ENCODE results near the gene SLC39A5. TPM values are rescaled to one million over a fixed set of nuclear protein-coding genes. Genes with fewer than 3 reads are reported as not detected.
"Not testable (repeated sequence)": the region's sequence is repeated elsewhere in the genome, so short reads cannot be mapped to it uniquely, and the experiment has no call there.

The SLC39A5 gene
- total RNA-seq, 3 donors from 2014 or later (not counting 1 experiment from before 2014, with no cell fraction given), result 0.70 to 1.4 (median 0.71) TPM

- H3K4me3 ChIP-seq (ENCODE audit: low read length), result no peak overlapping the region
- no peaks in the 10 kb centered on the region for H3K9me3 ChIP-seq (ENCODE audit: control insufficient read depth, insufficient read depth, low read length)
- DNase-seq, result no peak
- H3K36me3 ChIP-seq (ENCODE audit: control insufficient read depth, insufficient read depth, low read length), result peaks cover 8% of the 10 kb centered on the region
- no peaks in the 10 kb centered on the region for H3K27me3 ChIP-seq (ENCODE audit: control insufficient read depth, insufficient read depth, low read length)
- Mint-ChIP-seq H3K9me3 (no peaks in the 10 kb centered on the region), H3K4me1 (peaks cover 8 to 22% of the 10 kb centered on the region in 2 donors), H3K4me3 (peak overlapping the region; percentile 62), H3K36me3 (no peaks in the 10 kb centered on the region), H3K27ac (no peak overlapping the region), H3K27me3 (ENCODE audit: low read depth in 2 of 2) (no peaks in the 10 kb centered on the region)
- 100% methylated on average over 3 of the region's 3 CpGs for WGBS (ENCODE audit: insufficient coverage)
- intact Hi-C loops (cut with micrococcal nuclease), result no loop called here
- H3K4me1 ChIP-seq (ENCODE audit: control insufficient read depth, insufficient read depth, low read length), result peaks cover 24% of the 10 kb centered on the region
- H3K27ac ChIP-seq (ENCODE audit: low read length), result no peak overlapping the region
- TF ChIP-seq CTCF (IDR thresholded peaks at IDR 0.05), result no peak
- ATAC-seq, result no peak
Observed at GRCh38 chr12:56260921-56261320, 31.1 kb downstream of the SLC39A5 start.

- H3K4me3 Mint-ChIP-seq, result no peak overlapping the region
- 94% methylated on average over 4 of the region's 5 CpGs for WGBS (ENCODE audit: insufficient coverage)
Observed at GRCh38 chr12:56261503-56262232, 31.8 kb downstream of the SLC39A5 start.

GRCh38 chr12:56262955-56263354, 33.1 kb downstream of the SLC39A5 start:
- H3K9me3 Mint-ChIP-seq, H3K36me3 Mint-ChIP-seq, ATAC-seq: not testable (repeated sequence)

More at GRCh38 chr12:56261503-56262232, 31.8 kb downstream of the SLC39A5 start:
- ATAC-seq (no peak), DNase-seq (no peak)
- intact Hi-C loops (cut with micrococcal nuclease), result no loop called here
- no peaks in the 10 kb centered on the region for H3K27me3 Mint-ChIP-seq (ENCODE audit: low read depth in 2 of 2)
- no peaks in the 10 kb centered on the region for H3K9me3 Mint-ChIP-seq
- H3K27ac ChIP-seq (ENCODE audit: low read length), result no peak overlapping the region
- H3K36me3 ChIP-seq (ENCODE audit: control insufficient read depth, insufficient read depth, low read length), result peaks cover 2% of the 10 kb centered on the region
- no peaks in the 10 kb centered on the region for H3K9me3 ChIP-seq (ENCODE audit: control insufficient read depth, insufficient read depth, low read length)
- no peak for TF ChIP-seq CTCF (IDR thresholded peaks at IDR 0.05)
- H3K27me3 ChIP-seq (ENCODE audit: control insufficient read depth, insufficient read depth, low read length), result no peaks in the 10 kb centered on the region
- H3K4me1 Mint-ChIP-seq, result peaks cover 13 to 21% of the 10 kb centered on the region in 2 donors
- H3K36me3 Mint-ChIP-seq, result no peaks in the 10 kb centered on the region
- peaks cover 27% of the 10 kb centered on the region for H3K4me1 ChIP-seq (ENCODE audit: control insufficient read depth, insufficient read depth, low read length)
- H3K27ac Mint-ChIP-seq, result no peak overlapping the region
- H3K4me3 ChIP-seq (ENCODE audit: low read length), result no peak overlapping the region

GRCh38 chr12:56266068-56266692, 36.3 kb downstream of the SLC39A5 start:
- 55% methylated on average over 13 of the region's 16 CpGs for WGBS (ENCODE audit: insufficient coverage)
- Mint-ChIP-seq H3K4me1 (peaks cover 9 to 20% of the 10 kb centered on the region in 2 donors), H3K27ac (peak overlapping the region; percentile 94 to 95), H3K4me3 (peak overlapping the region; percentile 95)
- H3K36me3 ChIP-seq (ENCODE audit: control insufficient read depth, insufficient read depth, low read length); H3K9me3 Mint-ChIP-seq; H3K27me3 Mint-ChIP-seq (ENCODE audit: low read depth in 2 of 2); H3K9me3 ChIP-seq (ENCODE audit: control insufficient read depth, insufficient read depth, low read length); ATAC-seq; H3K27me3 ChIP-seq (ENCODE audit: control insufficient read depth, insufficient read depth, low read length); H3K36me3 Mint-ChIP-seq: not testable (repeated sequence)
- intact Hi-C loops (cut with micrococcal nuclease), result loop anchor here (2.0 kb wide), 2 partner anchors 35 to 69 kb away; partner anchors contain the start of gene CS
- H3K4me3 ChIP-seq (ENCODE audit: low read length), result peak overlapping the region; percentile 88
- peak overlapping the region; percentile 99 for H3K27ac ChIP-seq (ENCODE audit: low read length)
- DNase-seq, result peak in 1 of 2 donors; percentile 15
- H3K4me1 ChIP-seq (ENCODE audit: control insufficient read depth, insufficient read depth, low read length), result peaks cover 16% of the 10 kb centered on the region

More at GRCh38 chr12:56262955-56263354, 33.1 kb downstream of the SLC39A5 start:
- H3K27ac Mint-ChIP-seq; DNase-seq; H3K4me3 ChIP-seq (ENCODE audit: low read length); H3K4me3 Mint-ChIP-seq; H3K27me3 ChIP-seq (ENCODE audit: control insufficient read depth, insufficient read depth, low read length); H3K27me3 Mint-ChIP-seq (ENCODE audit: low read depth in 2 of 2); H3K27ac ChIP-seq (ENCODE audit: low read length); H3K9me3 ChIP-seq (ENCODE audit: control insufficient read depth, insufficient read depth, low read length); H3K36me3 ChIP-seq (ENCODE audit: control insufficient read depth, insufficient read depth, low read length); intact Hi-C loops (cut with micrococcal nuclease): not testable (repeated sequence)
- H3K4me1 ChIP-seq (ENCODE audit: control insufficient read depth, insufficient read depth, low read length), result peaks cover 23% of the 10 kb centered on the region
- 91% methylated on average over 7 of the region's 7 CpGs for WGBS (ENCODE audit: insufficient coverage)
- H3K4me1 Mint-ChIP-seq, result peaks cover 17 to 26% of the 10 kb centered on the region in 2 donors
